IMR-90 (cell line): ENCODE data around the gene MYOZ3. TPM values are rescaled to one million over a fixed set of nuclear protein-coding genes. Genes with fewer than 3 reads are reported as not detected.

Source experiments
- ATAC-seq: fragments of 200-7000 bp; cut with Tn5 transposase; 2 replicates; pipeline ENCODE4 v1.9.1; 2020; ENCODE audit warnings: low read depth, mild to moderate bottlenecking, moderate library complexity
- Bru-seq: library from RNA; stranded (reverse); fragments of 400-500 nt; gene quantifications from one replicate; lab custom pipeline; 2021; lab: Mats Ljungman, UMichigan
- BruChase-seq, 2 experiments: library from RNA; stranded (reverse); fragments of 400-500 nt; gene quantifications; one replicate each; lab custom pipeline; 2021; lab: Mats Ljungman, UMichigan
- BruUV-seq: library from RNA; stranded (reverse); fragments of 400-500 nt; replicated peaks from 2 replicates; lab custom pipeline; 2021; lab: Mats Ljungman, UMichigan
- CTCF ChIA-PET: fragments of 300-600 bp; formaldehyde crosslinking; extraction: SDS; loops from one replicate; lab custom pipeline; 2021; ENCODE audit warnings: antibody characterized with exemption; lab: Yijun Ruan, JAX
- POLR2A ChIA-PET: fragments of 300-600 bp; sonication (Branson Sonifier 250); formaldehyde crosslinking; loops from one replicate; lab custom pipeline; 2022; ENCODE audit warnings: antibody characterized with exemption; ENCODE audit not compliant: unreplicated experiment; lab: Charles Lee
- DNase-seq: peaks from one replicate; pipeline ENCODE4 v3.0.0; 2013
- H2AFZ ChIP-seq: replicated peaks from 2 replicates; pipeline ENCODE3; 2013; ENCODE audit warnings: low read length, mild to moderate bottlenecking; ENCODE audit not compliant: poor library complexity
- H2AK5ac ChIP-seq: 2 replicates; pipeline ENCODE4 v1.6.1; 2013; ENCODE audit warnings: low read depth, low read length, inconsistent platforms
- H2AK9ac ChIP-seq: replicated peaks from 2 replicates; pipeline ENCODE3; 2013; ENCODE audit warnings: mild to moderate bottlenecking, low read depth, low read length, moderate library complexity; ENCODE audit not compliant: poor library complexity
- H2BK120ac ChIP-seq: 2 replicates; pipeline ENCODE4 v1.6.1; 2013; ENCODE audit warnings: low read depth, low read length, inconsistent platforms
- H2BK15ac ChIP-seq: 3 replicates; pipeline ENCODE4 v1.6.1; 2013; ENCODE audit warnings: low read depth, low read length, inconsistent platforms
- H2BK20ac ChIP-seq: 2 replicates; pipeline ENCODE4 v1.6.1; 2013; ENCODE audit warnings: low read depth, mild to moderate bottlenecking, inconsistent platforms, low read length, moderate library complexity
- H2BK5ac ChIP-seq: 2 replicates; pipeline ENCODE4 v1.6.1; 2013; ENCODE audit warnings: mild to moderate bottlenecking, low read depth, low read length, inconsistent platforms; ENCODE audit not compliant: poor library complexity, severe bottlenecking
- H3K14ac ChIP-seq: replicated peaks from 2 replicates; pipeline ENCODE4 v1.6.1; 2013; ENCODE audit warnings: low read depth, low read length, inconsistent platforms
- H3K18ac ChIP-seq: 2 replicates; pipeline ENCODE4 v1.6.1; 2013; ENCODE audit warnings: low read depth, low read length, control low read depth
- H3K23ac ChIP-seq: 2 replicates; pipeline ENCODE4 v1.6.1; 2013; ENCODE audit warnings: low read depth, low read length, inconsistent platforms
- H3K27ac ChIP-seq: 2 replicates; pipeline ENCODE4 v1.5.1; 2013; ENCODE audit warnings: mild to moderate bottlenecking, control low read depth, low read length; ENCODE audit not compliant: insufficient read depth
- H3K27me3 ChIP-seq: 2 replicates; pipeline ENCODE4 v1.6.1; 2013; ENCODE audit warnings: low read length; ENCODE audit not compliant: control insufficient read depth, insufficient read depth
- H3K36me3 ChIP-seq: 2 replicates; pipeline ENCODE4 v1.6.1; 2013; ENCODE audit warnings: low read length, mixed read lengths; ENCODE audit not compliant: control insufficient read depth, insufficient read depth
- H3K4ac ChIP-seq: 2 replicates; pipeline ENCODE4 v1.6.1; 2013; ENCODE audit warnings: low read depth, low read length, inconsistent platforms
- H3K4me1 ChIP-seq: 2 replicates; pipeline ENCODE4 v1.6.1; 2013; ENCODE audit warnings: low read length, mixed read lengths; ENCODE audit not compliant: control insufficient read depth, insufficient read depth
- H3K4me2 ChIP-seq: 2 replicates; pipeline ENCODE4 v1.6.1; 2013; ENCODE audit warnings: low read depth, mild to moderate bottlenecking, control low read depth, low read length, moderate library complexity
- H3K4me3 ChIP-seq: 2 replicates; pipeline ENCODE4 v1.5.1; 2013; ENCODE audit warnings: low read depth, mild to moderate bottlenecking, control low read depth, low read length, moderate library complexity; ENCODE audit not compliant: insufficient read depth
- H3K56ac ChIP-seq: 2 replicates; pipeline ENCODE4 v1.6.1; 2013; ENCODE audit warnings: low read length, inconsistent platforms; ENCODE audit not compliant: insufficient read depth; ENCODE audit errors: extremely low read depth
- H3K79me1 ChIP-seq, 2 experiments: 2 replicates each; pipeline ENCODE4 v1.6.1; 2013; ENCODE audit warnings: low read length in 2 of 2, inconsistent platforms in 1 of 2, low read depth in 1 of 2
- H3K9ac ChIP-seq: 2 replicates; pipeline ENCODE4 v1.6.1; 2013; ENCODE audit warnings: low read depth, low read length, control low read depth
- H3K9me1 ChIP-seq: 2 replicates; pipeline ENCODE4 v1.6.1; 2013; ENCODE audit warnings: low read length, inconsistent platforms; ENCODE audit not compliant: insufficient read depth
- H3K9me3 ChIP-seq: 2 replicates; pipeline ENCODE4 v1.6.1; 2013; ENCODE audit warnings: low read length; ENCODE audit not compliant: control insufficient read depth, insufficient read depth
- H4K20me1 ChIP-seq: 2 replicates; pipeline ENCODE4 v1.6.1; 2013; ENCODE audit warnings: low read length, inconsistent platforms; ENCODE audit not compliant: insufficient read depth
- H4K5ac ChIP-seq: 2 replicates; pipeline ENCODE4 v1.6.1; 2013; ENCODE audit warnings: mild to moderate bottlenecking, low read depth, low read length, control low read depth
- H4K8ac ChIP-seq, 2 experiments: 2 replicates each; pipeline ENCODE4 v1.6.1; 2013; ENCODE audit warnings: low read depth in 2 of 2, low read length in 2 of 2, control low read depth in 1 of 2, inconsistent platforms in 1 of 2
- H4K91ac ChIP-seq: 2 replicates; pipeline ENCODE4 v1.6.1; 2013; ENCODE audit warnings: low read depth, low read length, inconsistent platforms; ENCODE audit not compliant: insufficient read depth
- CHD1 ChIP-seq: IDR thresholded peaks from 2 replicates; pipeline ENCODE4 v1.6.1; 2012; ENCODE audit warnings: low read depth, low read length, improper control_type of control experiment
- WGBS, 2 experiments: methylation state at CpG; one replicate each; pipeline versions ENCODE4 v1.1.5 to v1.1.7; 2013; ENCODE audit warnings: missing lambda C conversion rate in 2 of 2; ENCODE audit not compliant: insufficient read length in 1 of 2; ENCODE audit errors: extremely low coverage in 2 of 2; 5-methylcytosine and 5-hydroxymethylcytosine counted together
- dilution Hi-C: fragments of 300-500 bp; cut with HindIII; formaldehyde crosslinking; loops from one replicate; pipeline ENCODE4 v1.14.3; 2018; ENCODE audit warnings: low sequenced_read_pairs; ENCODE audit not compliant: unreplicated experiment
- in situ Hi-C: fragments of 300-500 bp; cut with MboI; formaldehyde crosslinking; loops from 3 replicates; pipeline ENCODE4 v1.14.3; 2019; ENCODE audit warnings: low sequenced_read_pairs, inconsistent platforms, mixed read lengths
- intact Hi-C: fragments of 100-400 bp; cut with micrococcal nuclease; formaldehyde crosslinking; loops from 2 replicates; pipeline ENCODE4 v1.10.0; 2022
- long read RNA-seq: library from polyadenylated mRNA; unstranded; transcript quantifications from one replicate; pipeline ENCODE4 v2.0.0, GENCODE V29; 2021; ENCODE audit not compliant: unreplicated experiment
- polyA plus RNA-seq, 3 experiments: library from polyadenylated mRNA; depleted of rRNA; stranded (reverse); fragments of >200 nt; gene quantifications; 2 replicates each; pipeline ENCODE4 v1.2.3, GENCODE V29; 2012; ENCODE audit warnings: low replicate concordance in 1 of 3
- total RNA-seq: library from RNA; depleted of rRNA; stranded (reverse); fragments of >200 nt; gene quantifications from 2 replicates; pipeline ENCODE4 v1.2.3, GENCODE V29; 2012; rRNA removed

The MYOZ3 gene
- total RNA-seq (under 0.01 TPM in 2 replicates), polyA plus RNA-seq (2012; rRNA removed) (0.24 TPM in 2 replicates), Bru-seq, nascent RNA (percentile 16 among the genes with signal in this experiment), BruChase-seq, experiment 1, labeled RNA remaining after a 6-hour chase (percentile 21 among the genes with signal in this experiment), BruChase-seq, experiment 2, labeled RNA remaining after a 2-hour chase (percentile 25 among the genes with signal in this experiment)
- 0.02 and 0.04 TPM in 2 replicates for polyA plus RNA-seq (2012; cell fraction: cytosol; rRNA removed)
- polyA plus RNA-seq (2012; cell fraction: nucleus; rRNA removed; ENCODE audit: low replicate concordance): 0.16 and 0.25 TPM in 2 replicates
- long read RNA-seq: 0 reads

GRCh38 chr5:150661086-150661485 is at the start of gene MYOZ3:
MYOZ3 (plus strand) TSS chr5:150661251; CDS start chr5:150662942, 1,691 bp downstream.
- no peak for DNase-seq
- dilution Hi-C loops (no loop called here), intact Hi-C loops (no loop called here), in situ Hi-C loops (no loop called here)
- no peak within 1 kb of the TSS for H2BK20ac ChIP-seq
- peak within 1 kb of the TSS; percentile 5; the same call in 1 of the 2 replicates for H4K5ac ChIP-seq
- BruUV-seq: no TSS peak
- H3K9me1 ChIP-seq: peaks cover 4% of the 10 kb centered on the region; the same call in 1 of the 2 replicates
- H2BK120ac ChIP-seq: 0 out of 2 replicates have a peak within 1 kb of the TSS, but pooled peaks have one; percentile 22
- peak within 1 kb of the TSS; percentile 39; the same call in 1 of the 2 replicates for H3K27ac ChIP-seq
- H3K27me3 ChIP-seq: peaks cover 9% of the 10 kb centered on the region
- H2AFZ ChIP-seq: peak within 1 kb of the TSS; percentile 71
- ATAC-seq: no peak
- H3K9ac ChIP-seq: no peak within 1 kb of the TSS
- no peak for TF ChIP-seq CHD1
- 0 out of 4 replicates have a peak, but pooled peaks cover 0 to 3% of the 10 kb centered on the region in 2 experiments for H3K79me1 ChIP-seq
- H2AK9ac ChIP-seq: peak within 1 kb of the TSS; percentile 81
- peaks cover 20% of the 10 kb centered on the region for H3K4me1 ChIP-seq
- H3K56ac ChIP-seq: no peak within 1 kb of the TSS
- 0 out of 2 replicates have a peak within 1 kb of the TSS, but pooled peaks have one; percentile 25 for H3K23ac ChIP-seq
- H4K8ac ChIP-seq: 0 out of 4 replicates have a peak within 1 kb of the TSS, but pooled peaks of 1 of the 2 experiments have one; percentile 47
- peak within 1 kb of the TSS; percentile 14; the same call in 1 of the 2 replicates for H3K4me2 ChIP-seq
- peak within 1 kb of the TSS; percentile 40 for H3K4ac ChIP-seq
- no peaks in the 10 kb centered on the region; the same call in 1 of the 2 replicates for H4K20me1 ChIP-seq
- no peak within 1 kb of the TSS for H2BK5ac ChIP-seq
- 81% methylated on average over 2 of the region's 7 CpGs; no CpG with 5 or more reads in 1 of the 2 experiments for WGBS, 2 experiments
- peak within 1 kb of the TSS; percentile 4; the same call in 1 of the 2 replicates for H4K91ac ChIP-seq
- POLR2A ChIA-PET: no interaction called here
- H3K4me3 ChIP-seq: no peak within 1 kb of the TSS
- peak within 1 kb of the TSS; percentile 25; the same call in 1 of the 2 replicates for H3K14ac ChIP-seq
- H3K9me3 ChIP-seq: no peaks in the 10 kb centered on the region
- no peaks in the 10 kb centered on the region for H3K36me3 ChIP-seq
- H3K18ac ChIP-seq: peak within 1 kb of the TSS; percentile 21
- H2AK5ac ChIP-seq: peak within 1 kb of the TSS; percentile 77; the same call in 1 of the 2 replicates
- CTCF ChIA-PET: no interaction called here
- H2BK15ac ChIP-seq: 0 out of 3 replicates have a peak within 1 kb of the TSS, but pooled peaks have one; percentile 47
